Midbrain (tissue), 1 donor: ENCODE data around the gene WNT3.

ENCODE experiments used
- DNase-seq: peaks from one replicate; lab custom pipeline; 2025; lab: John Stamatoyannopoulos, UW

WNT3 gene

DNA sequence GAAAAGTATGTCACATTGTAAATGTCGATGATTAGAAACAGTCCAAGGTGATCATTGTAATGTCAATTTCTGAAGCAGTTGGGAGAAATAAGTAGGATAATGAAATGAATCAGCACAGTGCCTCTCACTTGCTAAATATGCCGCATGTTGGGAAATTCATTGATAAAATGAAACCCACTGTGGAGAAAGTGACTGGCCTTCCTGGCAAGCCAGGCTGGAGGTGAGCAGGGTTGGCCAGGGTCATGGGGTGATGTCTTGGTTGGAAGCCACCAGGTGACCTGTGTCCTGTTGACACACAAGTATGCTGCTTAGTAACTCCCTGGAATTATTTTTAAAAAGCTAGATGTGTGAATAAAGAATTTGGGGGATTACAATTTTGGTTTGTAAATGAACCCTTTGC is 18.0 kb upstream of the WNT3 start:
- DNase-seq, result no peak

DNA sequence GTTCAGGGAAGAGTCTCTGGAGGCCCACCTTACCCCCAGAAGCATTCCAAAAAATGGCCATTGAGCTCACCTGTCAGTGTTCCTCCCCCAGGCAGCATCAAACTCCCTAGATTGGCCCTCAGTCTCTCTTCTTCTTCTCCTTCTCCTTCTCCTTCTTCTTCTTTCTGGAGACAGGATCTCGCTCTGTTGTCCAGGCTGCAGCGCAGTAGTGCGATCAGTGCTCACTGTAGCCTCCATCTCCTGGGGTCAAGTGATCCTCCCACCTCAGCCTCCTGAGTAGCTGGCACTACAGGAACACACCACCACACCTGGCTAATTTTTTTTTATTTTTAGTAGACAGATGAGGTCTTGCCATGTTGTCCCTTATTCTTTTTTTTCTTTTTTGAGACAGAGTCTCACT is 16.4 kb upstream of the WNT3 start:
- DNase-seq, result no peak

DNA sequence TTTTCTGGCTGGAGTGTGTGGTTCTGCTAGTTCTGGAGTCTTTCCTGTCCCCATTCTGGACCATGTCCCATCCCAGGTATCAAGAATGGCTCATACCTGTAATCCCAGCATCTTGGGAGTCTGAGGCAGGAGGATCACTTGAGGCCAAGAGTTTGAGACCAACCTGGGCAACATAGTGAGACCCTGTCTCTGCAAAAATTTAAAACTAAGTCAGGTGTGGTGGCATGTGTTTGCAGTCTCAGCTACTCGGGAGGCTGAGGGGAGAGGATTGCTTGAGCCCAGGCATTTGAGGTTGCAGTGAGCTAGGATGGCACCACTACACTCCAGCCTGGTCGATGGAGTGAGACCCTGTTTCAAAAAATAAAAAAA is 15.3 kb upstream of the WNT3 start:
- no peak for DNase-seq

- DNase-seq, result peak; percentile 72
Observed at GRCh38 chr17:46832945-46833839, 14.7 kb upstream of the WNT3 start.

GRCh38 chr17:46832331-46832821 is 13.9 kb upstream of the WNT3 start:
- DNase-seq, result peak; percentile 74

DNA sequence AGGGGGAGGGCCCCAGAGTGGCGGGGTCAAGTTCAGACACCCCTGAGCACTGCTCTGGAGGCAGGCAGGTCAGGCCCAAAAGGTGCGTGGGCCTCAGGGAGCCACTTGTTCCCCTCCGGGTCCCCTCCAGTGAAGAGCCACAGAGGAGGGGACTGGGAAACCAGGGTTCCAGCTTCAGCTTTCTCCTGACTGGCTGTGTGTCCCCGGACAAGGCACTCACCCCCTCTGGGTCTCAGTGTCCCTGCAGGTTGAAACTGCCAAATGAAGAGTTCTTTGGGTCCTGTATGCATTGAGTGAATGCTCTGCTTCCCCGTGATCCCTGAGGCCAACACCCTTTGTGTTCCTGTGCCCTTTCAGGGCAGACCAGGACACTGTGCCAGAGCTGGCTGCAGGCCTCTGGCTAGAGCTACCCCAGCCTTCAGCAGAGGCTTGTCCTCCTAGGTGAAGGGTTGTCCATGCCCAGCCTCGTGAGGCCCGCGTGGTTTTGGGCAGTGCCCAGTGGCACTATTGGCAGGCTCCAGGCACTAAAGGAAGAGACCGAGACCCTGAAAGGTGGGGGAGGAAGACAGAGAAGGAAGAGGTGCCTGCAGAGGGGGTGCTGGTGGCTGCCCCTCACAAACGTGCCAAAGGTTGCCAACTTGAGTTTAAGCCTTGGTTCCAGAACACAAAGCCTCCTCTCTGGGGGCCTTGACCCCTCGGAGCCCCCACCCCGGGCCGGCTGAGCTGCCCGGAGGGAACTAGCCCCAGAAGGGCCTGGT is 13.3 kb upstream of the WNT3 start:
- peak; percentile 70 for DNase-seq

- no peak for DNase-seq
Observed at GRCh38 chr17:46827274-46827673, 8.8 kb upstream of the WNT3 start.

DNA sequence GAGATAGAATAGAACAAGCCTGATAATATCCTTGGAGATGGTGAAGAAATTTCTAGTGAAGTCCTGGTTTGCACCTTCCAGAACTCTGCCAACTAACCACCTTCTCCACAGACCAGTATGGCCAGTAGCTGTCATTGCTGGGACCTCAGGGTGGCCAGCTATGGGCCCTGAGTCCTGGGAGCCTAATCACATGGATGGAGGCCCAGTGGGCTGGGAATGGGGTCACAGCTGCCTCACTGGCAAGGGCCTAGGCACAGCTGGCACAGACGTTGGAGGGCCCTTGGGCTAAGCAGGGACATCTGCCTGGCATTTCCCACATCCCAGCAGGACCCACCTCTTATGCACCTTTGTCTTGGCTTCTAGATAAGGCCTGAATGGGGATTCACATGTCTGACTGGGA is 7.6 kb upstream of the WNT3 start:
- no peak for DNase-seq

- no peak for DNase-seq
Observed at GRCh38 chr17:46823657-46824056, 5.2 kb upstream of the WNT3 start.

DNA sequence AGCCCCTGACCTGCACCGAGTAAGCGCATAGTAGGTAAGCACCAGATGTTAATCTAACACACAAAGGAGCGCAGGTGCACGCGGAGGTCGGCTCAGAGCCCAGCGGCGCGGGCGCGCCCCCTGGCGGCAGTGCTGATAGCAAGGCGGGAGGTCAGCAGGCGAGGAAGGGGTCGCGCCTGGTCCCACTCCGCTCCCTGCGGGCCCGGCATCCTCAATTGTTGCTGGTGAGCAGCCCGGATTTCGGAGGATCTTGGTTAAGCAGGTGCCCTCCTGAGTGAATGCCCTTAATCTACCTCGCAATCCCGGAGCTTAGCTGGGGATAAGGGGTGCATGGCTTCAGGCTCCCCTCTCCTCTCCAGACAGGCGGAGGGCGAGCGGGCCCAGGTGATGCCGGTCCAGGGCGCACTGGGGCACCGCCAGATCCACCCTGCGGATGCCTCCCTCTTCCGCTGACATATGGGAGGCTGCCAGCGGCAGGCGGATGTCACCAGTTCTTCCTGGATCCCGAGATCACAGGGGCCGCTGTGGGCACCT is 4.0 kb upstream of the WNT3 start:
- no peak for DNase-seq

GRCh38 chr17:46821482-46822387 is 3.2 kb upstream of the WNT3 start:
- DNase-seq, result no peak

DNA sequence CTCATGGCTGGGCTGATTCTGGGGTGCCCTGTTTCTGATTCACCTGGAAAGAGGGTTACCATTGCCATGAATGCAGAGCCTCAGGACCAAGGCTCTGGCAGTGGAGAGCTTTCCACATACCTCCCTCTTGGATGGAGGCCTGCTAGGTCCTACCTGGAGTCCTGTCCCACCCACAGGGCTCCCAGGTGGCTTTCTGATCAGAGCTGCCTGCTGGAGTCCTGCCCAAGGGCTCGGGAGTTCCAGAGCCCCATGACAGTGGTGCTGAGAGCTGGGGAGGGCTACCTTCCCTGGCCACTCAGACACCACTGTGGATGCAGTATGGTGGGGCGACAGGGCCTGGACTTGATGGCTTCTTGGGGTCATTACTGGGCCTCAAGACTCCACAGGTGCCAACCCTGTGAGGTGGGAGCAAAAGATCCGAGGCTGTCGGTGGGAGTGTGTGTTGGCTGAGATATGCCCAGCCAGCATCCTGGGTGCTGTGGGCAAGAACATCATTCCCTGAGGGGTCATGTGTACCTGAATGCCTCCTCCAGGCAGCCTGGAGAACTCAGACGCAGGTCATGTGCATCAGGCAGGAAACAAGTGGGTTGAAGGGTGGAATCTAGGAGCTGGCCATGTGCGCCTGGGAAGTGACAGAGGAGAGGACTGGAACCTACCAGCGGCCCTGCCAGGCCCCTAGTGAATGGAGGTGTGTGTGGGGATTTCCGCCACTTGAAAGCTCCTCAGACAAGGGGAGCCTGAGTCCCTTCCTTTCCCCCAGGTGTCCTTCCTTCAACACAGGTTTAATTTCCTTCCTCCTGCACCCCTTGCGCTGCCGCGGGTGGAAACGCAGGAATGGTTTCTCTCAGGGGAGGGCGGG is 2.3 kb upstream of the WNT3 start:
- no peak for DNase-seq

DNA sequence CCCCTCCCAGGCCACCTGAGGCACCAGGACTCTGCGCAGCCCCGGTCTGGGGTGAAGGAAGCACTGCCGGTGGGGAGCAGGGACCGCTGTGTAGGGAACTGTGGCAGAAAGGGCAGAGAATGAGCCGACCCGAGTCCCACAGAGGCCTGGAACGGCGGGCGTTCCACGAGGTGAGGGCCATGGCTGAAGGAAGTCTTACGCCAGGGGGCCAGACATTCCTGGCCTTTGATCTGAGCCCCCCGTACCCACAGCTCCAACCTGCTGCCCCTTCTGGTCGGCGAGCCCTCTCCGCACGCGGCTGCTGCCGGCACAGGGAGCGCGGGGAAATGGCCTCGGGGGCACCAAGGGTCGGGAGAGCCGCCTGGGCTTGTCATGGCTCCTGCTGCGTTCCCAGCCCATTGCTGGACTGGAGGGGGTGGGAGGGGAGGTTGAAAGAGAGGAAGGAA is 1.4 kb upstream of the WNT3 start:
- DNase-seq, result no peak

- no peak for DNase-seq
Observed at GRCh38 chr17:46818929-46819859, 702 bp upstream of the WNT3 start.

- no peak for DNase-seq
Observed at GRCh38 chr17:46817901-46818209, 637 bp downstream of the WNT3 start.

GRCh38 chr17:46817151-46817900 is 1.2 kb downstream of the WNT3 start:
- no peak for DNase-seq

DNA sequence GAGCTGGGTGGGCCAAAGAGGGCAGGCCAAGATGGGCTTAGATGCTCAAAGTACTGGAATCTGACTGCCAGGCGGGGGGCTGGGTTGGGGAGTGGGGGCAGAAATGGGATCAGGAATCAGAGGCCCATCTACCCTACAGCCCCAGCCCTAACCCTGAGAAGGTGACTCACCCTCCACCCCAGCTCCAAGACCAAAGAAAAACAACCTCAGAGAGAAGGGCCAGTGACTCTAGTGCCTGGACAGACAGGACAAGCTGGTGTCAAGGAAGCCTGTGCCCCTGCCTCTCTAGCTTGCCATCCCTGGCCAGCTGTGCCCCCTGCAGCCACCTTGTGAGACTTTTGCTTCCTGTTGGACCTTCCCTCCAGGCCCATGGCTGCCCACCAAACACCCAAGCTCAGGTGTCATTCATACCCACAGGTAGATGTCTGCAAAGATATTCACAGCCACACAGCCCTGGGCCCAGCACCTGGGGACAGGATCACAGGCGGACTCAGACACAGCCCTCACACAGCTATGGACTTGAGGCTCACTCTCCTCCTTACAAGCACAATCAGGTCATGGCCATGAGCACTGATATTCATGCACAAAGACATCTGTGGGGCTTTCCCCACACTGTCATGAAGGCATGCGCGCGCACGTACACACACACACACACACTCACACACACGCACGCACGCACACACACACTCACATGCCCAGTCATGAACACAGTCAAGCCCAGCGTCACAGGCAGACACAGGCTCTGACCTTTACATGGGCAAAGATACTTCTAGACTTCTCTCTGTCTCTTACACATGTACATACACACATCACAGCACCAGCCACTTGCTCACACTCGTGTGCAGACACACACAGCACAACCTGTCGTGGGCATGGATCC is 2.8 kb downstream of the WNT3 start:
- no peak for DNase-seq

DNA sequence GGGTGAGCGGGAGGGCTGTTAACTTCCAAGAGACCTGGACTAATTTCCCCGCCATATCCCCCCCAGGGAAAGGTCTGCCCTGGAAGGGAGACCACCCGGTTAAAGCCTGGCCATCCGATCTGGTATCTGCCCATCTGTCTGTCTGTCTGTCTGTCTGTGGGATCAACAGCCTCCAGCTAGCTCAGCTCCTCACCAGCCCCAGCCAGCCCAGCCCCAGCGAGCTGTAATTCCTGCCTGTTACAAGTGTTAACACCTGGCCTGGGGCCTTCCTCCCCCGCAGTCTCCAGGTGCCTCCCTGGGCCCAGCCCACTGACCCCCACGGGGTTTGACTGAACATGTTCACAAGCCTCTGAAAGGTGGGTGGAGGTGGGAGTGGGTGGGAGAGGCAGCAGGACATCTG is 4.0 kb downstream of the WNT3 start:
- DNase-seq, result no peak
